Calu3 (cell line): ENCODE data around the gene CDH13. TPM values are rescaled to one million over a fixed set of nuclear protein-coding genes. Genes with fewer than 3 reads are reported as not detected.

Experiments
- BruUV-seq: library from RNA; stranded (reverse); fragments of 400-500 nt; replicated peaks from 2 replicates; lab custom pipeline; 2021; lab: Mats Ljungman, UMichigan
- CTCF ChIA-PET: fragments of 300-600 bp; sonication (Branson Sonifier 250); formaldehyde crosslinking; loops from one replicate; lab custom pipeline; 2022; ENCODE audit warnings: antibody characterized with exemption; lab: Charles Lee
- DNase-seq: peaks from one replicate; pipeline ENCODE4 v3.0.0; 2022
- H3K27ac Mint-ChIP-seq: one replicate; pipeline ENCODE4 v1.8.0; 2022; ENCODE audit warnings: mixed read lengths; ENCODE audit not compliant: unreplicated experiment
- H3K27me3 Mint-ChIP-seq: one replicate; pipeline ENCODE4 v1.8.0; 2022; ENCODE audit warnings: mixed read lengths; ENCODE audit not compliant: unreplicated experiment
- H3K36me3 Mint-ChIP-seq: one replicate; pipeline ENCODE4 v1.8.0; 2022; ENCODE audit warnings: mild to moderate bottlenecking, moderate library complexity, mixed read lengths; ENCODE audit not compliant: insufficient read depth, unreplicated experiment
- H3K4me1 Mint-ChIP-seq: one replicate; pipeline ENCODE4 v1.8.0; 2022; ENCODE audit warnings: mild to moderate bottlenecking, low read depth, mixed read lengths; ENCODE audit not compliant: unreplicated experiment
- H3K4me3 Mint-ChIP-seq: one replicate; pipeline ENCODE4 v1.8.0; 2022; ENCODE audit warnings: mild to moderate bottlenecking, low read depth, moderate library complexity, mixed read lengths; ENCODE audit not compliant: unreplicated experiment
- H3K9me3 Mint-ChIP-seq: one replicate; pipeline ENCODE4 v1.8.0; 2022; ENCODE audit warnings: low read depth, mixed read lengths; ENCODE audit not compliant: unreplicated experiment
- intact Hi-C: fragments of 100-400 bp; cut with micrococcal nuclease; formaldehyde crosslinking; loops from one replicate; pipeline ENCODE4 v1.10.0; 2022; ENCODE audit not compliant: unreplicated experiment
- total RNA-seq: library from RNA; stranded (reverse); gene quantifications from 2 replicates; pipeline ENCODE4 v1.2.3, GENCODE V29; 2022
- TF ChIP-seq, protein P1 (sequence below): fragments of 200-600 bp; IDR thresholded peaks from one replicate; pipeline ENCODE4 v1.8.0; 2022; ENCODE audit warnings: antibody characterized with exemption; ENCODE audit not compliant: unreplicated experiment

The CDH13 gene
- total RNA-seq, 1 experiment from 2014 or later, result not detected

DNA sequence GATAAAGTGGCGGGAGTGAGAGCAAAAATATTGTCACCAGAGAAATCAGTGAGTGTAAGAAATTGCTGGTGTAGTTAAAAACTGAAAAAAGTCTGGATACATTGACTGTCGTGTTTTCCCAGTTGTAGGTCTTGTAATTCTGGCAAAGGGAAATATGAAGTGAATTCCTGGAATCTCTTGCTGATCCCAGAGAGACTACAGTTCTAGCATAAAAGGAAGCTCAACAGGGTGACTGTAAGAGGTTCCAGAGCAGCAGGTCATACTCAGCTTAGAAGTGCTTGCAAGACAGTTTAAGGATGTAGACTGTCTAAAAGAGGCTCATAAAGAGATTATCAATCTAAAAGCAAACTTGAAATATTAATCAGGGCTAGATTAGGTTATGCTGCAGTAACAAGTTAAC lies 890.2 kb downstream of the CDH13 start:
- CTCF ChIA-PET, result interaction anchor here (0.6 kb wide), 1 partner anchor 180 kb away, joined by 3 read pairs; no protein-coding TSS in a partner anchor

DNA sequence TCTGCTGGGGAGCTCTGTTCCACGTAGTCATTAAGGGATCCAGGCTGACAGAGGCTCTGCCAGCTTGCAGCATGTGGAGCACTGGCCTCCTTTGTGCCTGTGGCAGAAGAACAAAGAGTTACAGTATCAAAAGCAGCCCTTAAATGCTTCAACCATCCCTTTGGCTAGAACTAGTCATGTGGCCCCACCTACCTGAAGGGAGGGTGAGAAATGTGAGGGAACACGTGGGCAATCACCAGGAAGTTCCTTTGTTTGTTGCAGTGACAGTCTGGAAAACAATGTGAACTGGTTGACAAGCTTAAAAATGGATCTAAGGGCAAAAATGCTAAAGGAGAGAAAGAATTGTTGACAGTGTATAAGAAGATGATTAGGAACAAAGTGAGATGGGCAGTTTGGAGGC lies 890.6 kb downstream of the CDH13 start:
- BruUV-seq, result no TSS peak
- H3K9me3 Mint-ChIP-seq, result peaks cover 12% of the 10 kb centered on the region
- intact Hi-C loops, result no loop called here
- no peak overlapping the region for H3K4me3 Mint-ChIP-seq
- no peaks in the 10 kb centered on the region for H3K27me3 Mint-ChIP-seq
- H3K27ac Mint-ChIP-seq, result no peak overlapping the region
- CTCF ChIA-PET, result no interaction called here
- TF ChIP-seq, protein P1, sequence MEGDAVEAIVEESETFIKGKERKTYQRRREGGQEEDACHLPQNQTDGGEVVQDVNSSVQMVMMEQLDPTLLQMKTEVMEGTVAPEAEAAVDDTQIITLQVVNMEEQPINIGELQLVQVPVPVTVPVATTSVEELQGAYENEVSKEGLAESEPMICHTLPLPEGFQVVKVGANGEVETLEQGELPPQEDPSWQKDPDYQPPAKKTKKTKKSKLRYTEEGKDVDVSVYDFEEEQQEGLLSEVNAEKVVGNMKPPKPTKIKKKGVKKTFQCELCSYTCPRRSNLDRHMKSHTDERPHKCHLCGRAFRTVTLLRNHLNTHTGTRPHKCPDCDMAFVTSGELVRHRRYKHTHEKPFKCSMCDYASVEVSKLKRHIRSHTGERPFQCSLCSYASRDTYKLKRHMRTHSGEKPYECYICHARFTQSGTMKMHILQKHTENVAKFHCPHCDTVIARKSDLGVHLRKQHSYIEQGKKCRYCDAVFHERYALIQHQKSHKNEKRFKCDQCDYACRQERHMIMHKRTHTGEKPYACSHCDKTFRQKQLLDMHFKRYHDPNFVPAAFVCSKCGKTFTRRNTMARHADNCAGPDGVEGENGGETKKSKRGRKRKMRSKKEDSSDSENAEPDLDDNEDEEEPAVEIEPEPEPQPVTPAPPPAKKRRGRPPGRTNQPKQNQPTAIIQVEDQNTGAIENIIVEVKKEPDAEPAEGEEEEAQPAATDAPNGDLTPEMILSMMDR, result no peak
- DNase-seq, result no peak
- H3K36me3 Mint-ChIP-seq, result no peaks in the 10 kb centered on the region
- H3K4me1 Mint-ChIP-seq, result no peaks in the 10 kb centered on the region

More for the DNA sequence above, 890.2 kb downstream of the CDH13 start:
- H3K9me3 Mint-ChIP-seq, result peaks cover 12% of the 10 kb centered on the region
- no peaks in the 10 kb centered on the region for H3K36me3 Mint-ChIP-seq
- no peak overlapping the region for H3K4me3 Mint-ChIP-seq
- intact Hi-C loops, result no loop called here
- DNase-seq, result no peak
- BruUV-seq, result no TSS peak
- no peak overlapping the region for H3K27ac Mint-ChIP-seq
- TF ChIP-seq, protein P1, result no peak
- H3K4me1 Mint-ChIP-seq, result no peaks in the 10 kb centered on the region
- no peaks in the 10 kb centered on the region for H3K27me3 Mint-ChIP-seq

DNA sequence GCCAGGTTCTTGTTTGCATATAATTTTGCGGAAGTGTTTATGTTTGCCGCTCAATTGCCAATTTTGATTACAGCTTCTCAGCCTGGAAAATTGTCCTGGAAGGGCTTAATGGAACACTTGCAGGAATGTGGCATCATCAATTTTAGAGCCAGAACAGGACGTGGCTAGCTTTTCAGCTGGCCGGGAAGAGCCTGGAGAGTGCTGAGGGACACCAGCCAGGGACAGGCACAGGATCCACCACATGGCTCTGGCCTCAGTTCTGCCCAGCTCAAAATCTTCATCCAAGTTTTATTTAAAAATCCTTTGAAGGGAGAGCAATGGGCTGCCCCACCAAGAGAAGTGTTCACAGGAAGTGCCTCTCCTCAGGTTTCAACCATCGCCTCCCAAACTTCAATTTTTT lies 893.8 kb downstream of the CDH13 start:
- TF ChIP-seq, protein P1, result no peak
- Mint-ChIP-seq H3K4me3 (no peak overlapping the region), H3K36me3 (no peaks in the 10 kb centered on the region), H3K27ac (no peak overlapping the region), H3K27me3 (no peaks in the 10 kb centered on the region), H3K9me3 (peaks cover 23% of the 10 kb centered on the region), H3K4me1 (no peaks in the 10 kb centered on the region)
- intact Hi-C loops, result no loop called here
- DNase-seq, result no peak
- no TSS peak for BruUV-seq
- CTCF ChIA-PET, result no interaction called here

DNA sequence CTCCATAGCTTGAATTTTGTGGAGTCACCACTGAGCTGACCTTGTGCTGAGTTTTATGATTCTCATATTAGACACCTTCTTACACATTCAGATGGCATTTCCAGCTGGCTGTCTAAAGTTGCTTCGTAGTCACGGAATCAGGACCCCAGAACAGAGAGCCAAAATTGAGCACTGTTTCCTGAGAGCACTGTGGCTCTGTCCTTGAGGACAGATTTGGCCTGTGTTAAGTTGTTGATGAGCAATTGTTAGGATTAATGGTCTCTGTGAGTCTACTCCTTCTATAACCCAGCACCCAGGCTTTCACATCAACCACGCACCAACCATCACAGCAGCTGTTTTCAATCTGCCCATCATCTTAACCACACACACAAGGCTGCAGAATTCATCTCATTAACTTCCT lies 903.5 kb downstream of the CDH13 start:
- no peaks in the 10 kb centered on the region for H3K36me3 Mint-ChIP-seq
- no peak overlapping the region for H3K4me3 Mint-ChIP-seq
- no peaks in the 10 kb centered on the region for H3K4me1 Mint-ChIP-seq
- no TSS peak for BruUV-seq
- H3K9me3 Mint-ChIP-seq, result peaks cover 9% of the 10 kb centered on the region
- CTCF ChIA-PET, result no interaction called here
- H3K27ac Mint-ChIP-seq, result no peak overlapping the region
- intact Hi-C loops, result no loop called here
- TF ChIP-seq, protein P1, result no peak
- DNase-seq, result no peak
- no peaks in the 10 kb centered on the region for H3K27me3 Mint-ChIP-seq
